Peyer's patch (tissue), 4 donors: Measurements from ENCODE around the gene MAP3K3. TPM values are rescaled to one million over a fixed set of nuclear protein-coding genes. Genes with fewer than 3 reads are reported as not detected.
A peak's percentile ranks its signal among the peaks of the same experiment; 100 is the strongest.

Source experiments
- DNase-seq, 3 donors: peaks; one replicate each; pipeline ENCODE4 v3.0.0-alpha.2; 2017 to 2019
- H3K27ac ChIP-seq, 4 donors: fragments of 200-600 bp; sonication (generic); one replicate each; pipeline ENCODE4 v1.5.1; 2016 to 2019
- H3K27me3 ChIP-seq, 2 donors: fragments of 200-600 bp; sonication (generic); one replicate each; pipeline ENCODE4 v1.5.1; 2019
- H3K36me3 ChIP-seq, 3 donors: fragments of 200-600 bp; sonication (generic); one replicate each; pipeline ENCODE4 v1.5.1; 2016 to 2019
- H3K4me1 ChIP-seq, 4 donors: fragments of 200-600 bp; sonication (generic); one replicate each; pipeline ENCODE4 v1.5.1; 2016 to 2019
- H3K4me3 ChIP-seq, 4 donors: fragments of 200-600 bp; sonication (generic); 1 replicate in 3 of 4; 2 replicates in 1 of 4; pipeline ENCODE4 v1.5.1; 2016 to 2019; ENCODE audit warnings: mild to moderate bottlenecking in 1 of 4
- H3K9me3 ChIP-seq, 4 donors: fragments of 200-600 bp; sonication (generic); one replicate each; pipeline ENCODE4 v1.5.1; 2016 to 2019; ENCODE audit warnings: mild to moderate bottlenecking in 1 of 4
- POLR2A ChIP-seq, 2 donors: fragments of 450-650 bp; IDR thresholded peaks; one replicate each; pipeline ENCODE4 v1.5.1; 2017; ENCODE audit warnings: antibody characterized with exemption in 2 of 2, mild to moderate bottlenecking in 2 of 2, moderate library complexity in 2 of 2
- total RNA-seq, 4 donors: library from RNA; depleted of rRNA; stranded (reverse); fragments of >200 nt; gene quantifications; one replicate each; pipeline ENCODE4 v1.1.0, GENCODE V29; 2016
- TF ChIP-seq, protein P1 (sequence below), 6 experiments: fragments of 450-650 bp in 4 of 6; fragments of 200-600 bp in 2 of 6; sonication (generic) in 1 of 6; IDR thresholded peaks; one replicate each; pipeline ENCODE4 v1.5.1; 2017 to 2019; ENCODE audit warnings: antibody characterized with exemption in 6 of 6, mild to moderate bottlenecking in 3 of 6, moderate library complexity in 1 of 6

Gene MAP3K3
- total RNA-seq, 4 donors from 2014 or later = 17.3 to 61.9 (median 39.2) TPM

DNA sequence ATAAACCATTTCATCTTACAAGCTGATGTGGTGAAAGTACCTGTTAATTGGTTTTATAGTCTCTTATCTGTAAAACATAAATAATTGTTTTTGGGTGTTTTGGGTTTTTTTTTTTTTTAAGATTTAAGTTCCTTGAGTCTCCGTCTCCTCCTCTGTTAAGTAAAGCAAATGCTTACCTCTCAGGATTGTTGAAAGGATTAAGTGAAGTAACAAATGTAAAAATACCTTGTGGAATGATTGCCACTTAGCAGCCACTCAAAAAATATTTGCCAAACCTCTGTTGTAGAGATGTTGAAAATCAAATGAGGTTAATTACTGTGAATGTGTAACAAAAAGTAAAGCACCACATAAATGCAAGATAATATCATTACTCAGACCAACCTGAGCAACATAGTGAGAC is 58.5 kb downstream of the MAP3K3 start:
- Histone ChIP-seq H3K4me1 (peaks cover 0 to 11% (median 2%) of the 10 kb centered on the region in 4 donors), H3K4me3 (no peak overlapping the region), H3K9me3 (no peaks in the 10 kb centered on the region), H3K36me3 (peaks cover 0 to 53% (median 0%) of the 10 kb centered on the region in 3 donors), H3K27me3 (no peaks in the 10 kb centered on the region), H3K27ac (no peak overlapping the region)
- TF ChIP-seq, protein P1, sequence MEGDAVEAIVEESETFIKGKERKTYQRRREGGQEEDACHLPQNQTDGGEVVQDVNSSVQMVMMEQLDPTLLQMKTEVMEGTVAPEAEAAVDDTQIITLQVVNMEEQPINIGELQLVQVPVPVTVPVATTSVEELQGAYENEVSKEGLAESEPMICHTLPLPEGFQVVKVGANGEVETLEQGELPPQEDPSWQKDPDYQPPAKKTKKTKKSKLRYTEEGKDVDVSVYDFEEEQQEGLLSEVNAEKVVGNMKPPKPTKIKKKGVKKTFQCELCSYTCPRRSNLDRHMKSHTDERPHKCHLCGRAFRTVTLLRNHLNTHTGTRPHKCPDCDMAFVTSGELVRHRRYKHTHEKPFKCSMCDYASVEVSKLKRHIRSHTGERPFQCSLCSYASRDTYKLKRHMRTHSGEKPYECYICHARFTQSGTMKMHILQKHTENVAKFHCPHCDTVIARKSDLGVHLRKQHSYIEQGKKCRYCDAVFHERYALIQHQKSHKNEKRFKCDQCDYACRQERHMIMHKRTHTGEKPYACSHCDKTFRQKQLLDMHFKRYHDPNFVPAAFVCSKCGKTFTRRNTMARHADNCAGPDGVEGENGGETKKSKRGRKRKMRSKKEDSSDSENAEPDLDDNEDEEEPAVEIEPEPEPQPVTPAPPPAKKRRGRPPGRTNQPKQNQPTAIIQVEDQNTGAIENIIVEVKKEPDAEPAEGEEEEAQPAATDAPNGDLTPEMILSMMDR (IDR thresholded peaks at IDR 0.05) = no peak
- no peak for TF ChIP-seq POLR2A (IDR thresholded peaks at IDR 0.05)
- DNase-seq = no peak

DNA sequence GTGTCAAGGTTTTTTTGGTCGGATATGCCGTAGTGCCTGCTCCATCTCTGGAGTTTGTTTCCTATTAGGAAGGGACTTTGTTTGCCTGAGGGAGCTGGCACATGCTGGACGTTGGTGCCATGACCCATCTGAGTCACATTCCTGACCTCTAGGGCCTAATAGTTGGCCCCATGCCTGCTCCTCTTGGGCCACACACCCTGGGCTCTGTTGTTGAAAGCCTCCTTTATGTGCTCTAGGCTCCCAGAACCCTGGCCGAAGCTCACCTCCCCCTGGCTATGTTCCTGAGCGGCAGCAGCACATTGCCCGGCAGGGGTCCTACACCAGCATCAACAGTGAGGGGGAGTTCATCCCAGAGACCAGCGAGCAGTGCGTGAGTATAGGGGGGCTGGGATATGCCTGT is 59.3 kb downstream of the MAP3K3 start:
- DNase-seq = peak in 1 of 3 donors; percentile 31
- H3K4me1 ChIP-seq = peaks cover 0 to 2% (median 0%) of the 10 kb centered on the region in 4 donors
- H3K27me3 ChIP-seq = no peaks in the 10 kb centered on the region
- no peak overlapping the region for H3K4me3 ChIP-seq
- H3K27ac ChIP-seq = no peak overlapping the region
- H3K9me3 ChIP-seq = no peaks in the 10 kb centered on the region
- peaks cover 0 to 55% (median 0%) of the 10 kb centered on the region in 3 donors for H3K36me3 ChIP-seq
- TF ChIP-seq, protein P1 (IDR thresholded peaks at IDR 0.05) = no peak
- TF ChIP-seq POLR2A (IDR thresholded peaks at IDR 0.05) = no peak

DNA sequence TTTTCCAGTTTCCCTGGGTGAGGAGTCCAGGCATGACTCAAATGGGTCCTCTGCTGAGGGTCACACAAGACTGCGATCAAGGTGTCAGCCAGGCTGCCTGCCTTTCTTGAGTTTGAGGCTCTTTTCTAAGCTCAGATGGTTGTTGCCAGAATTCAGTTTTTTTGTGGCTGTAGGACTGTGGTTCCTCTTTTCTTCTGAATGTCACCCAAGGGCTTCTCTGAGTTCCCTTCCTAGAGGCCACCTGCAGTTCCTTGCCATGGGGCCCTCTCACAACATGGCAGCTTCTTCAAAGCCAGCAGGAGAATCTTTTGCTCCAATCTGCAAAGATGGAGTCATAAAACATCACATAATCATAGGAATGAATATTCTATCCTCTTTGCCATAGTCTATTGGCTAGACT is 60.2 kb downstream of the MAP3K3 start:
- H3K27me3 ChIP-seq = no peaks in the 10 kb centered on the region
- TF ChIP-seq POLR2A (IDR thresholded peaks at IDR 0.05) = no peak
- TF ChIP-seq, protein P1 (IDR thresholded peaks at IDR 0.05) = no peak
- no peaks in the 10 kb centered on the region for H3K4me1 ChIP-seq
- H3K9me3 ChIP-seq = no peaks in the 10 kb centered on the region
- H3K27ac ChIP-seq = no peak overlapping the region
- DNase-seq = no peak
- H3K36me3 ChIP-seq = peaks cover 0 to 51% (median 0%) of the 10 kb centered on the region in 3 donors
- H3K4me3 ChIP-seq = no peak overlapping the region

DNA sequence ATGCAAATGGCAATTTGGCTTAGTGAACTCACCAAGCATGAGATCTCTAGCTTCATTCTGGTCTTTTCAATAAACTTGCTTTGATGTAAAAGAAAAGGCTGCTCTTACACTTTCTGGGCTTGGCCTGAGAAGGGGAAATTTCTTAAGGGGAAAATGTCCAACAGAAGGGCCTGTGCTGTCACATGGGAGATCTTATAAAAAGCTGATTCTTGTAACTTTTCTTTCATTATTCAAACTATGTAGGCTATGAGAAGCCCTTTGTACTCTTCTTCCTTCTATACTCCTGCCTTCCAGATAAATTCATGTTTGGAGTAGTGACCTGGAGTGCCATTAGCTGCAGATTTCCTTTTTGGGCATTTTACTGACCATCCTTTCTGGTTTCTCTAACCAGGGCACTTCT is 60.8 kb downstream of the MAP3K3 start:
- TF ChIP-seq, protein P1 (IDR thresholded peaks at IDR 0.05) = no peak
- no peak for TF ChIP-seq POLR2A (IDR thresholded peaks at IDR 0.05)
- DNase-seq = no peak
- no peaks in the 10 kb centered on the region for H3K9me3 ChIP-seq
- no peak overlapping the region for H3K27ac ChIP-seq
- H3K4me1 ChIP-seq = no peaks in the 10 kb centered on the region
- no peaks in the 10 kb centered on the region for H3K27me3 ChIP-seq
- H3K4me3 ChIP-seq = no peak overlapping the region
- peaks cover 0 to 47% (median 0%) of the 10 kb centered on the region in 3 donors for H3K36me3 ChIP-seq

DNA sequence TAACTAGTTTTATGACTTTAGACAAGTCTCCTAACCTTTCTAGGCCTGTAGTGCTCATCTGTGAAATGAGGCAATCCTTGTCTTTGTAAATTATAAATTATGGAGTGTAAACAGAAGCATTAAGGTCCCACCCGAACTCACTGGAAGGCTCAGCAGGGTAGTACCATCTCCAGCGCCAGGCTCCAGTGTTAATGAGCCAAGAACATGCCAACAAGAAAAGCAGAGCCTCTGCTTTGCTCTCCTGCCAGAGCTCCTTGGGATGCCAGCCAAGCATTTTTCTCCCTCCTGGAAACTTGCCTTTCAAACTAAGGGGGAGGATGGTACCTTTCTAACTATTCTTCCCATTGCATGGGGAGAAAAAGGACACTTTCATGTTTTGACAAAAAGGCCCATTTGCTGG is 62.8 kb downstream of the MAP3K3 start:
- peak in 1 of 3 donors; percentile 3 for DNase-seq
- peaks cover 0 to 67% (median 0%) of the 10 kb centered on the region in 3 donors for H3K36me3 ChIP-seq
- H3K27ac ChIP-seq = no peak overlapping the region
- H3K4me3 ChIP-seq = no peak overlapping the region
- H3K27me3 ChIP-seq = no peaks in the 10 kb centered on the region
- H3K9me3 ChIP-seq = no peaks in the 10 kb centered on the region
- no peaks in the 10 kb centered on the region for H3K4me1 ChIP-seq
- TF ChIP-seq, protein P1 (IDR thresholded peaks at IDR 0.05) = no peak
- no peak for TF ChIP-seq POLR2A (IDR thresholded peaks at IDR 0.05)

DNA sequence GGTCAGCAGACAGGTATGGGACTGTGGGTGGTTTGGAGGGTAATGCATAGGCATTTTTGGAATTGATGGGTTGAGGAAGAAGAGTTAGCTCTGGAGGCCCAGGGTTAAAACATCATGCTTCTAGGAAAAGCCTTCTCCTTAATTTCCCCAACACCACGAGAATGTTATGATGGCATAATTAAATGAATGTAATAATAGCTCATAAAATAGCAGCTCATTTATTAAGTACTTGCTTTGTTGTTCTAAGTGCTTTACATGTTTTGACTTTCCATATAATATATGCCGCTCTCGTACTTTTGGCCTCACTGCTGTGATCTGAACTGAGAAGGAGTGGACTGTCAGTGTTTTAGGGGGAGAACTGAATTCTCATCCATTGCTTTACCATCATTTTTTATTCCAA is 63.4 kb downstream of the MAP3K3 start:
- Histone ChIP-seq H3K4me3 (no peak overlapping the region), H3K9me3 (no peaks in the 10 kb centered on the region), H3K4me1 (no peaks in the 10 kb centered on the region), H3K27me3 (no peaks in the 10 kb centered on the region), H3K27ac (no peak overlapping the region), H3K36me3 (peaks cover 0 to 70% (median 0%) of the 10 kb centered on the region in 3 donors)
- DNase-seq = no peak
- TF ChIP-seq POLR2A (IDR thresholded peaks at IDR 0.05) = no peak
- TF ChIP-seq, protein P1 (IDR thresholded peaks at IDR 0.05) = no peak
